Placental pericyte (primary cell): Measurements from ENCODE around the gene PMIS2. TPM values are rescaled to one million over a fixed set of nuclear protein-coding genes. Genes with fewer than 3 reads are reported as not detected.

Experiments
- total RNA-seq: library from RNA; depleted of rRNA; stranded (reverse); fragments of >200 nt; gene quantifications from 2 replicates; pipeline ENCODE4 v1.2.3, GENCODE V29; 2012

The PMIS2 gene
- total RNA-seq: not detected in 2 replicates

DNA sequence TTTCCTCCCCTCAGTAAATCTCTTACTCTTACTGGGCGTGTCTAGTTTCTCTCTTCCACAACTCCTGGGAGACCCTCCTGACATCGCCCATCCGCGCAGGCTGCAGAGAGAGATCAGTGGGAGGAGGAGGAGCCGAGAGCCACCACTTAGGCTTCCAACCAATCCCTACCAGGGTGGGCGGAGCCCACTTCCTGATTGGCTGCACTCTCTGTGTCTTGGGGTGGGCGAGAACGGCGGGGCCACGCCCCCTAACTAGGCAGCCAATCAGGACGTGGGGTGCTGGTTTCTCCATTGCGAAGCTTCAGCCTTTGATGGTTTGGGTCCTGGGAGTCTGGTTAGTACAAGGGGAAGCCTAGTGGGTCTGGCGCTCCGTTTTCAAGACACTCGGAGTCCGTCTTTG is at the start of gene PMIS2:
PMIS2 (plus strand) TSS at position 326 of the 400 bp plus-strand sequence. CDS start 87 bp downstream, outside the sequence.

DNA sequence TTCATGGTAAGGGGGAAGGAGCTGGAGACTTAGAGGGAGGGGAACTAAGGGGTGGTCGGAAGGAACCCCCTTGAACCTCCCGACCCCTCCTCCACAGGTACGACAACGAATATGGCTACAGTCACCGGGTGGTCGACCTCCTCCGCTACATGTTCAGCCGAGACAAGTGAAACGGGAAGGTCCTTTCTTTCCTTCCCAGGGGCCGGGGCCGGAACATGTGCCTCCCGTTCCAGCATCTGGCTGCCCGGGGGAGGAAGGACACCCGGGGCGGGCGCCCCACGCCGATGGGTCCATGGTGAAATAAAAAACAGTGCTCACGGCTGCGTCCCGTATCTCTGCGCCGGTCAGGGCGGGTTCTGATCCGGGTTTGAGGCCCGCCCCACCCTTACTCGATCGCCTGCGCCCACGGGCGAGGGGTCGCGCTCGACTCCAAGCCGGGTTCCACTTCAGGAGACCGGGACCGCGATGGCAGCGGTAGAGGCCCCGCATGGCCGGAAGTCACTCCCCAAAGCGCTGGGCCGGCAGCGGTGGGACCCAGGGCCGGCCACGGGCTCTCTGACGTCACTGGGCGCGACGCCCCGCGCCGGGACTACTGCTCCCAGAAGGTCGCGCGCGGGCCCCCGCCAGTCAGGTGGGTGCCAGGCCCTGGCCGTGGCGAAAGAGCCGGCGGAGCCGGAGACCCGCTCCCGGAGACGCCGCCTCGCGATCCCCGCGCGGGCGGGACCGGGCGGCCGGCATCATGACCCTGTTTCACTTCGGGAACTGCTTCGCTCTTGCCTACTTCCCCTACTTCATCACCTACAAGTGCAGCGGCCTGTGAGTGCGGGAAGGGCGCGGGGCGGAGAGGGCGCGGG is 40.7 kb upstream of the PMIS2 start, which contains the start of gene TMEM147:
TMEM147 (plus strand) TSS at position 626 of the 854 bp plus-strand sequence; CDS start at position 740, 114 bp downstream.

GRCh38 chr19:35563207-35563829 is 22.7 kb upstream of the PMIS2 start, which contains the start of gene ATP4A:
Gene ATP4A, minus strand, starts transcription at chr19:35563658. Its CDS starts 29 bp downstream, at chr19:35563629.

DNA sequence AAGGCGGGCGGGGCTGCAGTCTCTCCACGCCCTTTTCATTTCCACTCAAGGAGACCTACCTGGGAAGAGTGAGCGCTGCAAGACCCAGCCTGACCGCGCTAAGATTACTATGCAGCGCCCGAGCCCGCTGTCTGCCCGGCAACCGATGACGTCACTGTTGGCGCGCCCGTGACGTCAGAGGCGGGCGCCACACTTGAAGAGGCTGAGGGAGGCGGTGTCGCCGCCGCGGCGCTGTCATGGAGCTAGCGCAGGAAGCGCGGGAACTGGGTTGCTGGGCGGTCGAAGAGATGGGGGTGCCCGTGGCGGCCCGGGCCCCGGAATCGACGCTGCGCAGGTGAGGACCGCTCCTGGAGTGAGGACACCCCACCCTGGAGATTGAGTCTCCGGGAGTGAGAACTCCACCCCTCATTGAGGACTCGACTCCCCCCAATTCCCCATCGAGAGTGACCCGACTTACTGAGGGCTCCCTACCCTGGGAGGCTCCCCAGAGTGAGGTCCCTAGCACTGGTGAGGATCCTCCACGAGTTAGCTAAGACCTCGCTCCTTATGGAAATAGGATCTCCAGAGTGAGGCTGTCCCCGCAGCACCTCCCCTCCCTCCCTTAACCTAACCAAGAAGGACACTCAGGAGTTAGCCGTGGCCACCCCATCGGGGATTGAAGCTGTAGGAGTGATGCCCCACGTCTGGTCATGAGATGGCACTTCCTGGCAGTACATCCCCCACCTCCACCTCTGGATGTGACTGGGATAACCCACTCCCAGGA is 26.8 kb downstream of the PMIS2 start, which contains the start of gene HAUS5:
HAUS5 (plus strand) TSS at position 177 of the 763 bp plus-strand sequence; CDS start at position 237, 60 bp downstream.

GRCh38 chr19:35628565-35629331 is 42.8 kb downstream of the PMIS2 start, which contains the start of gene RBM42:
Gene RBM42, plus strand, starts transcription at chr19:35629036. Its CDS starts 118 bp downstream, at chr19:35629154.

Other genes with a start within 250 kb of the PMIS2 start
- gene FFAR1, start 238.3 kb upstream of the PMIS2 start, total RNA-seq: not detected in 2 replicates
- gene FFAR3, start 227.7 kb upstream of the PMIS2 start, total RNA-seq: not detected in 2 replicates
- not detected in 2 replicates for gene GPR42, start 215.1 kb upstream of the PMIS2 start, total RNA-seq
- gene FFAR2, start 137.9 kb upstream of the PMIS2 start, total RNA-seq: not detected in 2 replicates
- gene KRTDAP, start 95.7 kb upstream of the PMIS2 start, total RNA-seq: not detected in 2 replicates
- gene DMKN, start 72.5 kb upstream of the PMIS2 start, total RNA-seq: 0.14 and 0.22 TPM in 2 replicates
- 0.14 TPM in 1 of 2 replicates, not detected in the other for gene SBSN, start 57.9 kb upstream of the PMIS2 start, total RNA-seq
- not detected in 2 replicates for gene GAPDHS, start 52.7 kb upstream of the PMIS2 start, total RNA-seq
- gene TMEM147, start 40.5 kb upstream of the PMIS2 start, total RNA-seq: 64.1 and 66.6 TPM in 2 replicates
- not detected in 2 replicates for gene ATP4A, start 22.5 kb upstream of the PMIS2 start, total RNA-seq
- 2.2 and 14.2 TPM in 2 replicates for gene HAUS5, start 26.6 kb downstream of the PMIS2 start, total RNA-seq
- gene RBM42, start 42.9 kb downstream of the PMIS2 start, total RNA-seq: 74.6 and 76.2 TPM in 2 replicates
- 0.29 TPM in 1 of 2 replicates, not detected in the other for gene ETV2, start 55.6 kb downstream of the PMIS2 start, total RNA-seq
- 212 and 274 TPM in 2 replicates for gene COX6B1, start 62.1 kb downstream of the PMIS2 start, total RNA-seq
- not detected in 2 replicates for gene UPK1A, start 80.3 kb downstream of the PMIS2 start, total RNA-seq
- not detected in 2 replicates for gene ZBTB32, start 118.4 kb downstream of the PMIS2 start, total RNA-seq
- 10.0 and 14.7 TPM in 2 replicates for gene KMT2B, start 131.8 kb downstream of the PMIS2 start, total RNA-seq
- 0.66 and 1.9 TPM in 2 replicates for gene IGFLR1, start 156.3 kb downstream of the PMIS2 start, total RNA-seq
- 5.3 and 15.3 TPM in 2 replicates for gene U2AF1L4, start 159.2 kb downstream of the PMIS2 start, total RNA-seq
- 10.9 and 12.0 TPM in 2 replicates for gene PSENEN, start 159.5 kb downstream of the PMIS2 start, total RNA-seq
- 17.9 and 29.1 TPM in 2 replicates for gene LIN37, start 162.4 kb downstream of the PMIS2 start, total RNA-seq
- 11.6 and 22.3 TPM in 2 replicates for gene HSPB6, start 170.9 kb downstream of the PMIS2 start, total RNA-seq
- 10.9 and 17.6 TPM in 2 replicates for gene PROSER3, start 172.0 kb downstream of the PMIS2 start, total RNA-seq
- 2.2 and 5.0 TPM in 2 replicates for gene ARHGAP33, start 189.4 kb downstream of the PMIS2 start, total RNA-seq
- gene PRODH2, start 226.7 kb downstream of the PMIS2 start, total RNA-seq: not detected in 2 replicates